Epithelial cell of esophagus (primary cell): ENCODE measurements around the gene PDE7B.

ENCODE experiments used
- DNase-seq: peaks from one replicate; pipeline ENCODE4 v3.0.0; 2010; ENCODE audit warnings: low read depth
- H3K4me3 ChIP-seq: 2 replicates; pipeline ENCODE4 v1.5.1; 2011; ENCODE audit warnings: mild to moderate bottlenecking, low read length, control low read depth
- TF ChIP-seq, protein P1 (sequence below): IDR thresholded peaks from 2 replicates; pipeline ENCODE4 v1.5.1; 2011; ENCODE audit warnings: low read depth, mild to moderate bottlenecking, low read length, control low read depth, inconsistent platforms; ENCODE audit not compliant: insufficient read depth; ENCODE audit errors: missing control alignments

PDE7B gene

DNA sequence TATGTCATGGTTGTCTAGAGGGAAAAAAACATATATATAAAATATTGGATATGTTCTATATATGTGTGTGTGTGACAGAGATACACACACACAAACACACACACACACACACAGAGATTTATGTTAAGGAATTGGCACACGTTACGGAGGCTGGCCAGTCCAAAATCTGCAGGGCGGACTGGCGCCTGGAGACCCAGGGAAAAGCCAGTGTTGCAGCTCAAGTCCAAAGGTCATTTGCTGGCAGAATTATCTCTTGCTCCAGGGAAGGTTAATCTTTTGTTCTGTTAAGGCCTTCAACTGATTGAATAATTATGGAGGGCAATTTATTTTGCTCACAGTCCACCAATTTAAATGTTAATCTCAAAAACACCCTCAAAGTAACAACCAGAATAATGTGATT lies 37.5 kb upstream of the PDE7B start:
- TF ChIP-seq, protein P1, sequence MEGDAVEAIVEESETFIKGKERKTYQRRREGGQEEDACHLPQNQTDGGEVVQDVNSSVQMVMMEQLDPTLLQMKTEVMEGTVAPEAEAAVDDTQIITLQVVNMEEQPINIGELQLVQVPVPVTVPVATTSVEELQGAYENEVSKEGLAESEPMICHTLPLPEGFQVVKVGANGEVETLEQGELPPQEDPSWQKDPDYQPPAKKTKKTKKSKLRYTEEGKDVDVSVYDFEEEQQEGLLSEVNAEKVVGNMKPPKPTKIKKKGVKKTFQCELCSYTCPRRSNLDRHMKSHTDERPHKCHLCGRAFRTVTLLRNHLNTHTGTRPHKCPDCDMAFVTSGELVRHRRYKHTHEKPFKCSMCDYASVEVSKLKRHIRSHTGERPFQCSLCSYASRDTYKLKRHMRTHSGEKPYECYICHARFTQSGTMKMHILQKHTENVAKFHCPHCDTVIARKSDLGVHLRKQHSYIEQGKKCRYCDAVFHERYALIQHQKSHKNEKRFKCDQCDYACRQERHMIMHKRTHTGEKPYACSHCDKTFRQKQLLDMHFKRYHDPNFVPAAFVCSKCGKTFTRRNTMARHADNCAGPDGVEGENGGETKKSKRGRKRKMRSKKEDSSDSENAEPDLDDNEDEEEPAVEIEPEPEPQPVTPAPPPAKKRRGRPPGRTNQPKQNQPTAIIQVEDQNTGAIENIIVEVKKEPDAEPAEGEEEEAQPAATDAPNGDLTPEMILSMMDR = no peak
- H3K4me3 ChIP-seq = no peak overlapping the region
- DNase-seq = no peak

DNA sequence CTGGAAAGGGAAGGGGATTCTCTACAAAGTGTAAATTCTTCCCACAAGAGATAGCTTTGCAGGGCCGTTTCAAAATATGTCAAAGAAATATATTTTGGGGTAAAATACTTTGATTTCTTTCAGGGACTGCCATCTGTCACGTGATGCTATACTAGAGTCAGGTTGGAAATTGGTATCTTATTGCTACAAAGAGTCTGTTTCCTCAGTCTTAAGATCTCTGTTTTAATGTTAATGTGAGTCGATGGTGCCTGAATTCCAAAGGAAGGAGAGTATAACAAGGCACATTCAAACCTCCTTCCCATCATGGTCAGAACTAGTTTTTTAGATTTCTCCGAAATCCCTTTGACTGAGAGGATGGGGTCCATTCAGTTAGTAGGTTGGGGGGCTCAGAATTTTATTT lies 36.3 kb upstream of the PDE7B start:
- H3K4me3 ChIP-seq = no peak overlapping the region
- TF ChIP-seq, protein P1 = no peak
- DNase-seq = no peak

DNA sequence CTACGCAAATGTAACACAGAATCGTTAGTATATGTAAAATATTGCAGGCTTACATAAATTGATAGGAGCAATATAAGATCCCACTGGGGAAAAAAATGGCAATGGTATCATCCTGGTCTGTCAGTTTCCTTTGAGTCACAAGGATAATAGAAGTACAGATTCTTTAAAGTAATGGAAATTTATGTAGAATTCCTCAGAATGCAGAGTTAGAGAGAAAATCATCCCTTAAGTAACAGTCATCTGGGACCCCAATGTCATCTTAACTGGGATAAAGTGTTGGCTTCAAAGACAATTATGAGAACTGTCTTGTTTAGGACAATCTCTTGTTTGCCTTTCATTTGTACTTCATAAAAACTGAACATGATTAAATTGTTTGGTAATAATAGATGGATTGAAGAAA lies 34.5 kb upstream of the PDE7B start:
- H3K4me3 ChIP-seq = no peak overlapping the region
- DNase-seq = no peak
- TF ChIP-seq, protein P1 = no peak

DNA sequence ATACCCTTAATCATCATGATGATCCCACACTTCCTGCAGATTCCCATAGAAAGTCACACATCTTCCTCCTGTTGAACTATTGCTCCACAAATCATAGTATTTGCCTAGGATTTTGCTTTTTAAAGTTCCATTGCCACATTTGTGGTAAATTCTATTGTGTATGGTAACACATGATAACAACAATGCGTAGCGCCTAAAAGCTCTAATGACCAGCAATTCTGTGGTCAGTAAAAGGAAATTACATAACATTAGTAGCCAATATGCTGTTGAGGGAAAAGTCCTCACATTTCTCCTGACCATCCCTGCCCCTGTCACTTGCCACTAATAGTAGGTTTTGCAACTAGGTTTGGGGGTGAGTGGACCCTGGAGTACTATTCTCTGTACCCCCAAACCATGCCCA lies 31.8 kb upstream of the PDE7B start:
- no peak overlapping the region for H3K4me3 ChIP-seq
- TF ChIP-seq, protein P1 = no peak
- DNase-seq = no peak

DNA sequence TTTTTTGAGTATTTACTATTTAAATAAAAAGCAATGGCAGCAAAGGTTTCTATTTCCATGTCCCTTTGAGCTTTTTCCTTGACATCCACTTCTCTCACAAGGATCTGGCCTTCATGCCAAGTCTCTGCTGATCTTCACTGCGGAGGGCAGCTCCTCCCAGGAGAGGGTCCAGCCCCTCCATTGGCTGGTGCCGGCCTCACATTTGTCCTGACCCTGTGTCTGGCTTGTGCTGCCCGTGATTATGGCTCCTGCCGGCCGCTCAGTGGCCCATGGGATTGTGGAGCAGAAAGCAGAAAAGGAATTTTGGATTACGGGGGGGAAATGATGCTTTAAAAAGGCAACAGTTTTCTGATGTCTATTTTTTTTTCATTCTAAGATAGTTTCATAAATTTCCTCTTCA lies 31.2 kb upstream of the PDE7B start:
- TF ChIP-seq, protein P1 = no peak

DNA sequence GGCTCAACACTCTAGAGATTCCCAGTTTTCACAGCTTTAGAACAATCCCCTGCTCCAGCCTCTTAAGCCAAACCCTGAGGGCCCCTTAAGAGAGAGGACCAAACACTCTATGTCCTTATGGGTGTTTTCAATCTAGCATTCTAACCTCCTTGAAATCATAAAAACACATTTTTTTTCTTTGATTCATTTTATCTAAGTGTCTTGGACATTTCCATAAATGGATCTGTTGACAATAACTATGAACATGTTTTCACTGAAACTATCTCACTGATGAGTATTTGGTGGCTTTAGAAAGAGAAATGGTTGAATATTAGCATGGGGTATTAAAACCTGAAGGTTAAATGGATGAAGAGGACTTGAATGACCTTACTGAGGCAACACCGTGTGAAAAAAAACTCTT lies 27.6 kb upstream of the PDE7B start:
- H3K4me3 ChIP-seq = no peak overlapping the region
- no peak for DNase-seq
- TF ChIP-seq, protein P1 = no peak

More for the DNA sequence above, 31.2 kb upstream of the PDE7B start:
- H3K4me3 ChIP-seq = no peak overlapping the region
- DNase-seq = no peak

DNA sequence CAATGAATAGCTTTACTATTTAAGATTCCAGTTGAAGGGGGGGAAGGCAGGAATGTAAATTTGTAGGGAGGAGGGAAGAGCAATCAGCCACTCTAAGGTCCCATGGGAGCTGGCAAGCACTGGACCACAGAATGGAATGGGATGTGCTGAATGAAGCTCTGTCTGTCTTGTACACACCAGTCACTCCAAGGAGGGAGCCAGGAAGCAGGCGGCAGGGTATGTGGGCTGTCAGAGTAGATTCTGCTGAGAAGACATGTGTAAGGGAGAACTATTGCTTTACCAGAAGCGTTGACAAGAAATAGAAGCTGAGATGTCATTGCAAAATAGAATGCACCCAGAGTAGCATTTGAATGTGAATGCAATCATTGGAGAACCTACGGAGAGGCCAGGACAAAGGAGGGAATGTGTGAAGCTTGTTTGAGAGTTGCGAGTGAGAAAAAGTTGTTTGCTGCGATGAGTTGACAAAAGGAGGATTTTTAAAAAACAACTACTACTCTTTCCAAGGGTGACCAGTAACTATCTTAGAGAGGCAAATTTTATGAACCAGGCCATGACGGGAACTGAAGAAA lies 25.2 kb upstream of the PDE7B start:
- TF ChIP-seq, protein P1 = no peak
- H3K4me3 ChIP-seq = no peak overlapping the region

More for the DNA sequence above, 25.2 kb upstream of the PDE7B start:
- DNase-seq = no peak
